Kidney epithelial cell (primary cell): ENCODE results near the gene OPHN1. TPM values are rescaled to one million over a fixed set of nuclear protein-coding genes. Genes with fewer than 3 reads are reported as not detected.

Experiments
- DNase-seq: peaks from one replicate; pipeline ENCODE4 v3.0.0-alpha.2; 2010; ENCODE audit warnings: low read depth
- H3K27me3 ChIP-seq: 2 replicates; pipeline ENCODE4 v1.6.0; 2011; ENCODE audit warnings: low read length; ENCODE audit not compliant: control insufficient read depth, insufficient read depth
- H3K36me3 ChIP-seq: 2 replicates; pipeline ENCODE4 v1.5.1; 2011; ENCODE audit warnings: low read length; ENCODE audit not compliant: control insufficient read depth, insufficient read depth
- H3K4me3 ChIP-seq: 2 replicates; pipeline ENCODE4 v1.5.1; 2011; ENCODE audit warnings: low read depth, mild to moderate bottlenecking, control low read depth, low read length
- total RNA-seq: library from RNA; depleted of rRNA; stranded (reverse); fragments of >200 nt; gene quantifications from 2 replicates; pipeline ENCODE4 v1.2.3, GENCODE V29; 2015
- TF ChIP-seq, protein P1 (sequence below): IDR thresholded peaks from 2 replicates; pipeline ENCODE4 v1.5.1; 2011; ENCODE audit warnings: mild to moderate bottlenecking, moderate library complexity, low read length, control low read depth, inconsistent platforms; ENCODE audit not compliant: insufficient read depth, poor library complexity, severe bottlenecking

OPHN1 gene
- total RNA-seq, 1 donor from 2014 or later = 6.9 TPM

DNA sequence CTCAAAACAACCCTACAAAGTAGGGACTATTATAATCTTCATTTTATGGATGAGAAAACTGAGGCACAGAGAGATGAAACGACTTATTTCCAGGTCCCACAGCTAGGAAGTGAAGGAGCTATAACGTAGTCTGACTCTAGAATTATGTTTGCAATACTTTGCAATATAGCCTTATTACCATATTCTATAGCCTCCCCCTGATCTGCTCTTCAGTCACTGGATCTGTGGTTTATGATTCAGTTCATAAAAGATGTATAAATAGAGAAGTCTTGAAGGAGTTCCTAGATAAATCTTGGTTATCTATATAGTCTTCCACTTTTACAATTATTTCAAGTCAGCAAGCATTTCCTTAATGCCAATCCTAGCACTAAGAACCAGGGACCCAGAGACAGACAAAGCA, 57.5 kb downstream of the OPHN1 start:
- DNase-seq = no peak
- no peaks in the 10 kb centered on the region for H3K27me3 ChIP-seq
- no peak overlapping the region for H3K4me3 ChIP-seq
- TF ChIP-seq, protein P1, sequence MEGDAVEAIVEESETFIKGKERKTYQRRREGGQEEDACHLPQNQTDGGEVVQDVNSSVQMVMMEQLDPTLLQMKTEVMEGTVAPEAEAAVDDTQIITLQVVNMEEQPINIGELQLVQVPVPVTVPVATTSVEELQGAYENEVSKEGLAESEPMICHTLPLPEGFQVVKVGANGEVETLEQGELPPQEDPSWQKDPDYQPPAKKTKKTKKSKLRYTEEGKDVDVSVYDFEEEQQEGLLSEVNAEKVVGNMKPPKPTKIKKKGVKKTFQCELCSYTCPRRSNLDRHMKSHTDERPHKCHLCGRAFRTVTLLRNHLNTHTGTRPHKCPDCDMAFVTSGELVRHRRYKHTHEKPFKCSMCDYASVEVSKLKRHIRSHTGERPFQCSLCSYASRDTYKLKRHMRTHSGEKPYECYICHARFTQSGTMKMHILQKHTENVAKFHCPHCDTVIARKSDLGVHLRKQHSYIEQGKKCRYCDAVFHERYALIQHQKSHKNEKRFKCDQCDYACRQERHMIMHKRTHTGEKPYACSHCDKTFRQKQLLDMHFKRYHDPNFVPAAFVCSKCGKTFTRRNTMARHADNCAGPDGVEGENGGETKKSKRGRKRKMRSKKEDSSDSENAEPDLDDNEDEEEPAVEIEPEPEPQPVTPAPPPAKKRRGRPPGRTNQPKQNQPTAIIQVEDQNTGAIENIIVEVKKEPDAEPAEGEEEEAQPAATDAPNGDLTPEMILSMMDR = no peak
- no peaks in the 10 kb centered on the region for H3K36me3 ChIP-seq

GRCh38 chrX:68372665-68373064, 60.6 kb downstream of the OPHN1 start:
- TF ChIP-seq, protein P1 = no peak
- H3K36me3 ChIP-seq = no peaks in the 10 kb centered on the region

GRCh38 chrX:68369559-68369958, 63.7 kb downstream of the OPHN1 start:
- no peaks in the 10 kb centered on the region for H3K36me3 ChIP-seq
- TF ChIP-seq, protein P1 = no peak
- H3K27me3 ChIP-seq = no peaks in the 10 kb centered on the region
- DNase-seq = no peak
- H3K4me3 ChIP-seq = no peak overlapping the region

More at GRCh38 chrX:68372665-68373064, 60.6 kb downstream of the OPHN1 start:
- no peak overlapping the region for H3K4me3 ChIP-seq
- no peaks in the 10 kb centered on the region for H3K27me3 ChIP-seq
- DNase-seq = no peak

- Histone ChIP-seq H3K4me3 (no peak overlapping the region), H3K27me3 (no peaks in the 10 kb centered on the region), H3K36me3 (no peaks in the 10 kb centered on the region)
- TF ChIP-seq, protein P1 = no peak
- no peak for DNase-seq
Measured at GRCh38 chrX:68365341-68365740, 68.0 kb downstream of the OPHN1 start.

GRCh38 chrX:68363984-68364383, 69.3 kb downstream of the OPHN1 start:
- Histone ChIP-seq H3K4me3 (no peak overlapping the region), H3K36me3 (no peaks in the 10 kb centered on the region), H3K27me3 (no peaks in the 10 kb centered on the region)
- no peak for DNase-seq
- TF ChIP-seq, protein P1 = no peak

GRCh38 chrX:68358679-68359078, 74.6 kb downstream of the OPHN1 start:
- TF ChIP-seq, protein P1 = no peak
- Histone ChIP-seq H3K27me3 (no peaks in the 10 kb centered on the region), H3K36me3 (no peaks in the 10 kb centered on the region), H3K4me3 (no peak overlapping the region)
- no peak for DNase-seq
